ENCODE measurements around the gene RADIL.

GRCh38 chr7:4911111-4911828 lies 27.8 kb upstream of the RADIL start:
- TF ChIP-seq EZH2 (IDR thresholded peaks at IDR 0.05), result no peak
- TF ChIP-seq POLR2AphosphoS5 (IDR thresholded peaks at IDR 0.05; ENCODE audit: borderline replicate concordance, low read depth, low read length), result no peak
- no peak for TF ChIP-seq FOXP2 (optimal IDR thresholded peaks at IDR 0.05; ENCODE audit: control extremely low read depth, extremely low read length, insufficient read depth)

Data from SK-N-MC (cell line).